HG03571 (cell line): ENCODE results near the gene IL1A.

Experiments used
- ATAC-seq: cut with Tn5 transposase; IDR thresholded peaks from one replicate; pipeline ENCODE4 v1.9.1; 2021; ENCODE audit not compliant: unreplicated experiment

The IL1A gene

GRCh38 chr2:112818094-112818902 is 34.0 kb upstream of the IL1A start:
- no peak for ATAC-seq

DNA sequence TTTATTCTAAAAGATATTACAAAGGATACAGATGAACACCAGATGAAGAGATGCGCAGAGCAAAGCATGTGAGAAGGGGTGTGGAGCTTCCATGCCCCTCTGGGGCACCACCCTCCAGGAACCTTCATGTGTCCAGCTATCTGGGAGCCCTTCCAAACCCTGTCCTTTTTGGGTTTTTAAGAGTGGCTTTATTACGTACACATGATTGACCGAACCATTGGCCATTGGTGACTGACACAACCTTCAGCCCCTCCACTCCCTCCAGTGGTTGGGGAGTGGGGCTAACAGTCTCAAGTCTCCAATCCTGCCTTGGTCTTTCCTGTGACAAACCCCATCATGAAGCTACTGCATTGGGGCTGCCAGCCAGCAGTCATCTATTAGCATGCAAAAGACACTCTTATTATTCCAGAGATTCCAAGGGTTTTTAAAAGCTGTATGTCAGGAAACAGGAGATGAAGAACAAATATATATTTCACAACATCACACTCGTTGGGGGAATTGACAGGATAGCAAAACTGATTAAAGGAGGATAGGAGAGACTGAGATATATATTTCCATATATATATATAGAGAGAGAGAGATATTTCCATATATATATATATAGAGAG is 32.9 kb upstream of the IL1A start:
- ATAC-seq: no peak

DNA sequence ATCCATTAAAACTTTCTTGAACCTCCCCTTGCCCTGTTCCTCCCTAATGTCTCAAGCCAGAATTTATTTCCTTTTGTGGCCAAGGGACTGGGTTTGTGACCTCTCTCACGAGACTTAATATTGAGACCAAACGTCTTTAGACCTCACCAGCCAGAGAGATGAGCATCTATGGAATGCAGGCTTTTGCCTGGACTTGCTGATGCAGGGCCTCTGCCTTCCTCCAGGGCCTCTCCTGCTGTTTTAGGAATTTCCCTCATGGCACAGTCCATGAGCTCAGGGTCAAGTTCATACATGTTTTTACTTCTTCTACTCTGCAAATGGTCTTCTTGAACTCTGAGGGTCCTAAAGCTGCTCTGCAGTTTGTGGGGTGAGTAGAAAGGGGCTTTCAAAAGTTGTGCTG is 30.0 kb upstream of the IL1A start:
- ATAC-seq: no peak

GRCh38 chr2:112813280-112813966 is 29.1 kb upstream of the IL1A start:
- no peak for ATAC-seq

- ATAC-seq: no peak
Observed at GRCh38 chr2:112812318-112813267, 28.3 kb upstream of the IL1A start.

- ATAC-seq: no peak
Observed at GRCh38 chr2:112811841-112812306, 27.6 kb upstream of the IL1A start.

GRCh38 chr2:112811276-112811831 is 27.1 kb upstream of the IL1A start:
- ATAC-seq: no peak

GRCh38 chr2:112809112-112809511 is 24.8 kb upstream of the IL1A start:
- ATAC-seq: no peak

GRCh38 chr2:112807233-112807807 is 23.0 kb upstream of the IL1A start:
- ATAC-seq: no peak

GRCh38 chr2:112805542-112805941 is 21.2 kb upstream of the IL1A start:
- ATAC-seq: no peak

GRCh38 chr2:112803691-112804521 is 19.6 kb upstream of the IL1A start:
- no peak for ATAC-seq

- ATAC-seq: no peak
Observed at GRCh38 chr2:112800881-112801583, 16.7 kb upstream of the IL1A start.

DNA sequence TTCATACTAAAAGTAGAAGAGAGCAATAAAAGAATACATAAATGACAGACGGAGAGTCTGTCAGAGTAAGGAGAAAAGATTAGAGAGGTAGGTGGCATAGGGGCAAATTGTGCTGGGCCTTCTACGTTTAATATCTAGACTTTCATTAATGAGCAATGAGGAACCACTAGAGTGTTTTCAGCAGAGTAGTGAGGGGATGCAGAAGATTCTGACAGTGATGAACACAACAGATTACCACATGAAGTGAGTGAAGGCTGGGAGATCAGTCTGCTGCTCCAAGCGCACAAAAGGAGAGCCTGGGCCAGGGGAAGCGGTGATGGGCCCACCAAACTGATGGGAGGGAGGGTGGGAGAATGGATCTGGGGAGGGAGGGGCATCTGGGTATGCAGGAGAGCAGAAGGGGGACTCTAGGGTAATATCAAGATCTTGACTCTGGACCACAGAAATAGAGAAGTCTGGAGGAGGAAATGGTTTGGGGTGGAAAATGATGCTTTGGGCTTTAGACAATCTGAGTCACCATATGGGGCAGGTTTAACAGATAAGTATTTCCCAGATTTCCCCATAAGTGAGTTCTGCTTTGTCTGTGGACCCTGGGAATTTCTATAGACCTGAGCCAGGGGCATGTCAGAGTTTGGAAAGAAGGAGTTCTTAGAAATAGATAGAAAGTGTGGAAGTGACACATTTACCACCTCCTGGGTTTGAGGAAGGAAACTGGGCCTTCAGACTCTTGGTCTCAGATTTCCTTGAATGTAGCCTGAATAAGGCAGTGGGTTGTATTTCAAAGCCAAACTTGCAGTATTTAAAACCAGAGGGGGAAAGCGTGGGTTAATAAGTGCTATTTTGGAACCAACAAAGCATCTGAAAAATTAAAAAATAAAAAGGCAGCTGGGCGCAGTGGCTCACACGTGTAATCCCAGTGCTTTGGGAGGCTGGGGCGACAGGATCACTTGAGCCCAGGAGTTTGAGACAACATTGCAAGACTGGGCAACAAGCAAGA is 15.0 kb upstream of the IL1A start:
- no peak for ATAC-seq

- ATAC-seq: no peak
Observed at GRCh38 chr2:112796486-112796885, 12.2 kb upstream of the IL1A start.

GRCh38 chr2:112795774-112796173 is 11.5 kb upstream of the IL1A start:
- no peak for ATAC-seq

DNA sequence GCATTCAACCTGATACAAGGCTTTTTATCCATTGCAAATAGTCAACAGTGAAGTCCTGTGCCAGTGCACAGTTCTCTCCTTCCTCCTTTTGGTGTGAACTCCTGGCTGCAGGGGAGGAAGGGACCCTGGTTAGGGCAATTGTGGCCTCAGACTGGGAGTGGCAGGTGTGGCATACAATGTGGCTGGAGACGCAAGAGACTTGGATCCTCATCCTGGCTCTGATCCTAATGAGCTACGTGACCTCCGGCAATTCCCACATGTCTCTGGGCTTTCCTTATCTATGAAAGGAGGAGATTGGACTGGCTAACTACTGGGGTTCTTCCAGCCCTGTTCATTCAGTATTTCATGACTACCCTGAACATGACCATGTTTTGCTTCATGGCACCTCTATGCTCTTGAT is 10.5 kb upstream of the IL1A start:
- no peak for ATAC-seq

- ATAC-seq: no peak
Observed at GRCh38 chr2:112794131-112794733, 9.9 kb upstream of the IL1A start.
